HL-60/S4 treated with retinoic acid at 250 ng/mL for 4 days and 3 days (cell line): ENCODE data around the gene MNAT1.
"Not testable (repeated sequence)": the region's sequence is repeated elsewhere in the genome, so short reads cannot be mapped to it uniquely, and the experiment has no call there.

ENCODE experiments used
- in situ Hi-C: fragments of 300-500 bp; cut with MboI; formaldehyde crosslinking; loops from 2 replicates; pipeline ENCODE4 v1.7.0; 2022; ENCODE audit warnings: low sequenced_read_pairs

The MNAT1 gene

GRCh38 chr14:60736494-60736893 is 1.9 kb downstream of the MNAT1 start:
- in situ Hi-C loops, result no loop called here

- in situ Hi-C loops, result no loop called here
These were observed 4.4 kb downstream of the MNAT1 start for GRCh38 chr14:60738843-60739508.

- in situ Hi-C loops, result no loop called here
These were observed 10.0 kb downstream of the MNAT1 start for GRCh38 chr14:60744566-60744965.

GRCh38 chr14:60753264-60754119 is 18.9 kb downstream of the MNAT1 start:
- in situ Hi-C loops, result no loop called here

- in situ Hi-C loops, result no loop called here
These were observed 22.3 kb downstream of the MNAT1 start for GRCh38 chr14:60756847-60757246.

- in situ Hi-C loops, result no loop called here
These were observed 23.0 kb downstream of the MNAT1 start for GRCh38 chr14:60757567-60758002.

GRCh38 chr14:60758885-60759284 is 24.3 kb downstream of the MNAT1 start:
- in situ Hi-C loops, result no loop called here

GRCh38 chr14:60760209-60760608 is 25.6 kb downstream of the MNAT1 start:
- in situ Hi-C loops, result no loop called here

GRCh38 chr14:60760644-60761364 is 26.2 kb downstream of the MNAT1 start:
- in situ Hi-C loops, result no loop called here

GRCh38 chr14:60768602-60769001 is 34.0 kb downstream of the MNAT1 start:
- in situ Hi-C loops, result no loop called here

- in situ Hi-C loops, result no loop called here
These were observed 36.6 kb downstream of the MNAT1 start for GRCh38 chr14:60771117-60771516.

GRCh38 chr14:60773558-60773957 is 39.0 kb downstream of the MNAT1 start:
- in situ Hi-C loops, result no loop called here

- in situ Hi-C loops, result no loop called here
These were observed 40.7 kb downstream of the MNAT1 start for GRCh38 chr14:60775296-60775695.

GRCh38 chr14:60777856-60778578 is 43.5 kb downstream of the MNAT1 start:
- in situ Hi-C loops, result no loop called here

- in situ Hi-C loops, result not testable (repeated sequence)
These were observed 45.4 kb downstream of the MNAT1 start for GRCh38 chr14:60779745-60780514.

GRCh38 chr14:60780558-60780957 is 46.0 kb downstream of the MNAT1 start:
- in situ Hi-C loops, result not testable (repeated sequence)

GRCh38 chr14:60786905-60787304 is 52.3 kb downstream of the MNAT1 start:
- in situ Hi-C loops, result no loop called here

- in situ Hi-C loops, result no loop called here
These were observed 55.1 kb downstream of the MNAT1 start for GRCh38 chr14:60789656-60790055.

GRCh38 chr14:60790850-60791249 is 56.3 kb downstream of the MNAT1 start:
- in situ Hi-C loops, result no loop called here

GRCh38 chr14:60796434-60796833 is 61.9 kb downstream of the MNAT1 start:
- in situ Hi-C loops, result no loop called here
